Activated T-cell treated with anti-CD3 and anti-CD28 coated beads, Interleukin-2, amount 50 U/mL, for 24 hours (primary cell): ENCODE measurements around the gene PDPR.
"Not testable (repeated sequence)": the region's sequence is repeated elsewhere in the genome, so short reads cannot be mapped to it uniquely, and the experiment has no call there.

Experiments
- DNase-seq: peaks from one replicate; pipeline ENCODE4 v3.0.0-alpha.2; 2020
- H3K27ac Mint-ChIP-seq: 2 replicates; pipeline ENCODE4 v1.8.0; 2020; ENCODE audit warnings: mild to moderate bottlenecking, mixed read lengths
- H3K27me3 Mint-ChIP-seq: 2 replicates; pipeline ENCODE4 v1.8.0; 2020; ENCODE audit warnings: mixed read lengths
- H3K36me3 Mint-ChIP-seq: 2 replicates; pipeline ENCODE4 v1.8.0; 2020; ENCODE audit warnings: low read depth, mixed read lengths
- H3K4me1 Mint-ChIP-seq: 2 replicates; pipeline ENCODE4 v1.8.0; 2020; ENCODE audit warnings: low read depth, mixed read lengths
- H3K4me3 Mint-ChIP-seq: 2 replicates; pipeline ENCODE4 v1.8.0; 2020; ENCODE audit warnings: mild to moderate bottlenecking, moderate library complexity, mixed read lengths
- H3K9me3 Mint-ChIP-seq: 2 replicates; pipeline ENCODE4 v1.8.0; 2020; ENCODE audit warnings: mixed read lengths

The PDPR gene

DNA sequence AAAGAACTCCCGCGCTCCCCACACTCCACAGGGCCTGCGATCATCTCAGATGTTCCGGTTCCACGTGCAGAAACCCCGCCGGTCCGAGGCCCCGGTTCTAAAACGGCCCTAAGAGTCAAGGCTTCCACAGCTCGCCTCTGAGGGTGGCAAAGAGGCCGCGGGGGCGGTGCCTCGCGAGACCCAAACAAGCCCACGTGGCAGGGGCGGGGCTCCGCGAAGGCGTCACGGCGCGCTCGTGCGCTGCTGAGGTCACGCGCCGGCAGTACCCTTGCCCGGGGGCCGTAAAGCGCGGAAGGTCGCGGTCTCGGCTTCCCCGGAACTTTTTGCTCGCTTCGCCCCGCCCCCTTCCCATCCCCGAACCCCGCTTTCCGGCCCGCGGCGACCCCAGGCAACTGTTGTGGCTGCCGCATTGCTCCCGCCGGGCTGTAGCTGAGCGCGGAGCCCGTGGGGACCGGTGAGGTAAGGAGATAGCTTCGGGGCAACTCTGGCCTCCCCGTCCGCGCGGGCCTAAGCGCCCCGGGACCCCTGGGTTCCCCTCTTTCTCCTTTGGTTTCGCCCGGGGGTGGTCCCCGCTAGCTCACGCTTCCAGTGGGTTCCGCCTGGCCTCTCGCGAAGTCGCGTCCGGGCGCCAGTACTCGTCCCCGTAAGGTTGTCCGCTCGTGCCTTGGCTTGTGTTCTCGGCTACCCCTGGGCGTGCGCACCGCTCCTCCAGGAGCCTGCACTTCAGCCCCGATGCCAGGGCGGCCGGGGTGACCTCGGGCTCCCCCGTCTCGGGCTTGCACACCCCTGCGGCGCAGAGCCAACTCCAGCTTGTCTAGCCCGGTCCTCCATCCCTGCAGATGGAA is at the start of gene PDPR:
Gene PDPR, plus strand, starts transcription at position 351 of the 845 bp plus-strand sequence. CDS start 6,161 bp downstream, outside the sequence.
- not testable (repeated sequence) for H3K9me3 Mint-ChIP-seq, H3K27me3 Mint-ChIP-seq
- peaks cover 22% of the 10 kb centered on the region for H3K36me3 Mint-ChIP-seq
- H3K27ac Mint-ChIP-seq: peak within 1 kb of the TSS; percentile 92
- peak; percentile 95 for DNase-seq
- H3K4me1 Mint-ChIP-seq: peaks cover 27% of the 10 kb centered on the region
- H3K4me3 Mint-ChIP-seq: peak within 1 kb of the TSS; percentile 90

DNA sequence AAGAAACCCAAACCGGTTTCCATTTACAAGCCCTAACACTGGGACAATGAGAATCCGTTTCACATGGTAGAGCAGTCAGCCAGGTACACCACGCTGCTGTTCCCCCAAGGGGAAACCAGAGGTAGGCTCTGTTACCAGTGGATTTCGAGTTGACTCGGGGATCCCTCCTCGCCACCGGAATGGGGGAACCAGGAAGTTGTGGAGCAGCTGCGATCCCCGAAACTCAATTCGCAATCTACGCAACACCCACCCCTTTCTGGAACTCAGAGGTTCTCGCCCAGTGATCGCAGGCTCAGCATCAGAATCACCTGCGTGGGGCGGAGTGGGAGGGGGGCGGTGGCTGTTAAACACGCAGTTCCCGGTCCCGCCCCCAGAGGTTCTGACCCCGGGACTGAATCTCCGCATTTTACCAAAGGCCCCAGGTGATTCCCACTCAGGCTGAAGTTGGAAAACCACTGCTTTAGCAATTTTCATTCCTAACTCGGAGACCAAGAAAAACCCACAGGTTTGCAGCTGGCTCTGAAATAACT is 49.2 kb upstream of the PDPR start:
- DNase-seq: peak; percentile 76
- not testable (repeated sequence) for H3K27me3 Mint-ChIP-seq, H3K36me3 Mint-ChIP-seq, H3K9me3 Mint-ChIP-seq
- Mint-ChIP-seq H3K4me3 (peak overlapping the region; percentile 85), H3K27ac (peak overlapping the region; percentile 85), H3K4me1 (peaks cover 15% of the 10 kb centered on the region)

DNA sequence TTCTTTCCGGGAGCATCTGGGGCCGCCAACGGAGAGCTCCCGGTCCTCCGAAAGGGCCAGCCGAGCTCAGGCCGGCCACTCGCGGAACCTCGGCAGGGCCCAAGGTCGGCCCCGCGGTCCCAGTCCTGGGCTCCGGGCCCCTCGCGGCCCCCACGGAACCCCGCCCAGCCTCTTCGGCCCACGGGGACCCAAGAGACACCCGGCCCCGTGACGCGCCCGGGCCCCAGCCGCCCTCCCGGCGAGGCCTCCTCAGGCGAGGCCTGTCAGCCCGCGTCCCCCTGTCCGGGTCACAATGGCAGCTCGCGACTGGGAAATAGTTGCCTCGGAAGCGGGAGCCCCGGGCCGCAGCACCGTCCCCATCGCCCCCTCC is 48.8 kb upstream of the PDPR start:
- Mint-ChIP-seq H3K4me1 (peaks cover 15% of the 10 kb centered on the region), H3K4me3 (peak overlapping the region; percentile 85)
- H3K9me3 Mint-ChIP-seq, H3K36me3 Mint-ChIP-seq, H3K27me3 Mint-ChIP-seq, DNase-seq, H3K27ac Mint-ChIP-seq: not testable (repeated sequence)

GRCh38 chr16:70065746-70066658 is 48.1 kb upstream of the PDPR start:
- Mint-ChIP-seq H3K4me1 (peaks cover 15% of the 10 kb centered on the region), H3K4me3 (peak overlapping the region; percentile 83)
- not testable (repeated sequence) for H3K27me3 Mint-ChIP-seq

DNA sequence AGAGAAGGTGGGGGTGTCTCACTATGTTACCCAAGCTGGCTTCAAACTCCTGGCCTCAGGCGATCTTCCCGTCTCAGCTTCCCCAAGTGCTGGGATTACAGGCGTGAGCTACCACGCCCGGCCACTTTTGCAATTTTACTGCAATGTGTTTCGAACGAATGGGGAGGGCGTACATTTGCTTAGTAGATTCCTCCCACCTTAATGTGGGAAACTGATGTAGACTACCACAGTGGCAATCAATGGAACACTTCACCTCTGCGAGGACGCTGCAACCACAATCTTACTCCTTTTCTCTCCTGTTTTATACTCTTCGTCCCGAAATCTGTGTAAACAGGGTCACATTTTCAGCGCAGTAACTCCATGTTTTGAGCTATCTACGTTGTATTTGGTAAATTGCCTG is 47.4 kb upstream of the PDPR start:
- Mint-ChIP-seq H3K27ac (peak overlapping the region; percentile 29), H3K4me1 (peaks cover 15% of the 10 kb centered on the region), H3K4me3 (peak overlapping the region; percentile 83)
- not testable (repeated sequence) for H3K9me3 Mint-ChIP-seq, H3K27me3 Mint-ChIP-seq, DNase-seq, H3K36me3 Mint-ChIP-seq

More at GRCh38 chr16:70065746-70066658, 48.1 kb upstream of the PDPR start:
- H3K36me3 Mint-ChIP-seq, H3K9me3 Mint-ChIP-seq: not testable (repeated sequence)
- peak; percentile 95 for DNase-seq
- H3K27ac Mint-ChIP-seq: peak overlapping the region; percentile 90

- H3K4me1 Mint-ChIP-seq, H3K9me3 Mint-ChIP-seq, DNase-seq, H3K27me3 Mint-ChIP-seq, H3K4me3 Mint-ChIP-seq, H3K27ac Mint-ChIP-seq, H3K36me3 Mint-ChIP-seq: not testable (repeated sequence)
These were observed 35.1 kb upstream of the PDPR start for GRCh38 chr16:70079081-70079480.

GRCh38 chr16:70081219-70081618 is 32.9 kb upstream of the PDPR start:
- not testable (repeated sequence) for H3K9me3 Mint-ChIP-seq, H3K27ac Mint-ChIP-seq, H3K27me3 Mint-ChIP-seq, H3K4me1 Mint-ChIP-seq, H3K36me3 Mint-ChIP-seq, DNase-seq, H3K4me3 Mint-ChIP-seq

GRCh38 chr16:70083931-70084330 is 30.2 kb upstream of the PDPR start:
- H3K9me3 Mint-ChIP-seq, H3K36me3 Mint-ChIP-seq, H3K27me3 Mint-ChIP-seq, DNase-seq, H3K4me1 Mint-ChIP-seq, H3K4me3 Mint-ChIP-seq, H3K27ac Mint-ChIP-seq: not testable (repeated sequence)

DNA sequence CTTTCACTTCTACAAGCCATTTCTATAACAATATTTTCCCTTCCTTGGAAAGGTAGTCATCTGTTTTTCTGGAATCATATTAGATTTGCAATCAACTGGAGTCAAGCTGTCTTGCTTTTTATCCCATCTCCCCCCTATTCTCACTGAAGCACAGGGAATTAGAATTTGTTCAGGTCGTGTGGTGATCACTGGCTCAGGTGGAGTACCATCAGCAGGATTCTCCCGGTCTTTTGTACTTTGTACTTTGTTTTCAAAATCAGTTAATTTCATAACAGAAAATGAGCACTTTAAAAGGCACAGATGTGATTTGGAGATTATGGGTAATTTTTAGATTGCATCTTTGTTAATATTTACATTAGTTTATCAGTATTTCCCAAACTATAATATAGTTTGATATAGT is 26.0 kb upstream of the PDPR start:
- not testable (repeated sequence) for H3K4me1 Mint-ChIP-seq, H3K27me3 Mint-ChIP-seq, H3K4me3 Mint-ChIP-seq, H3K36me3 Mint-ChIP-seq, DNase-seq, H3K9me3 Mint-ChIP-seq, H3K27ac Mint-ChIP-seq

- not testable (repeated sequence) for H3K36me3 Mint-ChIP-seq, H3K27ac Mint-ChIP-seq
These were observed 25.3 kb upstream of the PDPR start for GRCh38 chr16:70088877-70089276.

DNA sequence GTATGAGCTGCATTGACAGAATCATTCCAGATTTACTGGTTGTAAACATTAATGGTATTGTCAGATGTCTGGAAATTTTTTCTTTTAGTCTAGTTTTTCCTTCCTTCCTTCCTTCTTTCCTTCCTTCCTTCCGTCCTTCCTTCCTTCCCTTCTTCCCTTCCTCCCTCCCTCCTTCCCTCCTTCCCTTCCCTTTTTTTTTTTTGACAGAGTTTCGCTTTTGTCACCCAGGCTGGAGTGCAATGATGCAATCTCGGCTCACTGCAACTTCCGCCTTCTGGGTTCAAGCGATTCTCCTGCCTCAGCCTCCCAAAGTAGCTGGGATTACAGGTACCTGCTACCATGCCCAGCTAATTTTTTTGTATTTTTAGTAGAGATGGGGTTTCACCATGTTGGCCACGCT is 24.8 kb upstream of the PDPR start:
- not testable (repeated sequence) for H3K36me3 Mint-ChIP-seq, H3K27ac Mint-ChIP-seq

More at GRCh38 chr16:70088877-70089276, 25.3 kb upstream of the PDPR start:
- not testable (repeated sequence) for H3K4me3 Mint-ChIP-seq, H3K9me3 Mint-ChIP-seq, H3K27me3 Mint-ChIP-seq, DNase-seq, H3K4me1 Mint-ChIP-seq

DNA sequence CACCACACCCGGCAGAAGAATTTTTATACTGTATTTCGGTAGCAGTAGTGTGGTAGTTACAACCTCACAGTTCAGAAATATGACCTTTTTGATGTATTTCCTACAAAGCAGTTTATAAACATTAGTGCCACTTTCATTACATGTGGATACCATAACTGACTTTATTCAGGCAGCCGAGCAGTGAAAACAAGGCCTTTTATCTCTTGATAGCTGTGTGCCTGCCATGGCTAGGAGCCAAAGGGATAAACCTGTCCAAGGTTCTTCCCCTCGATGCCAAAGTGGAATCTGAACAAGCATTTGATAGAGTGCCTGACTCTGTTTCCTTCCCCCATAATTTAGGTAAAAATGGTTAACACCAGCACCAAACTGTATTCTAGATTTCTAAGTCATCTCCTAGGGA is 23.0 kb upstream of the PDPR start:
- H3K27ac Mint-ChIP-seq, H3K9me3 Mint-ChIP-seq, H3K4me1 Mint-ChIP-seq, H3K27me3 Mint-ChIP-seq, H3K4me3 Mint-ChIP-seq, DNase-seq, H3K36me3 Mint-ChIP-seq: not testable (repeated sequence)

More for the DNA sequence above, 24.8 kb upstream of the PDPR start:
- not testable (repeated sequence) for H3K9me3 Mint-ChIP-seq, H3K4me1 Mint-ChIP-seq, H3K27me3 Mint-ChIP-seq, H3K4me3 Mint-ChIP-seq, DNase-seq

DNA sequence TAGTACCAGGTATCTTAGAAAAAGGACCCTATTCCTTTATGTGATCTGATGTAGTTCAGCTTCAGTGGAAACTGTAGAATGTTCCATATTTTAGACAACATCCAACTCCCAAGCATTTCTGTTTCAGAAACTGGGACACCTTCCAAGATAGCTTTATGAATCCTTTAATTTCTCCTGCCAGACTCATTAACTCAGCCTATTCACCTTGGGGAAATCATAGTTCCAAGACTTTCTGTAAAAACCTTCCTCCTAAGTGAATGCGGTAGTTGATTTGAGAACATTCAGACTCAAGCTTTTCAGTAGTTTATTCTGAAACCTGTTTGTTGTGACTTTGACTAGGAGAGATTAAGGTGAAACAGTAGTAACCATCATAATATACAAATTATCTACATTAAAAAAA is 20.0 kb upstream of the PDPR start:
- not testable (repeated sequence) for DNase-seq, H3K9me3 Mint-ChIP-seq, H3K4me1 Mint-ChIP-seq

GRCh38 chr16:70109583-70110279 is 4.4 kb upstream of the PDPR start:
- DNase-seq, H3K4me1 Mint-ChIP-seq, H3K27ac Mint-ChIP-seq, H3K4me3 Mint-ChIP-seq, H3K27me3 Mint-ChIP-seq, H3K36me3 Mint-ChIP-seq, H3K9me3 Mint-ChIP-seq: not testable (repeated sequence)

More for the DNA sequence above, 20.0 kb upstream of the PDPR start:
- H3K4me3 Mint-ChIP-seq, H3K27me3 Mint-ChIP-seq, H3K36me3 Mint-ChIP-seq, H3K27ac Mint-ChIP-seq: not testable (repeated sequence)
